B cell (primary cell): ENCODE results near the gene SPATA2. TPM values are rescaled to one million over a fixed set of nuclear protein-coding genes. Genes with fewer than 3 reads are reported as not detected.

Source experiments
- ATAC-seq: fragments of 200-7000 bp; cut with Tn5 transposase; one replicate; pipeline ENCODE4 v1.10.0; 2021; ENCODE audit warnings: low read depth, mild to moderate bottlenecking, moderate number of reproducible peaks, moderate library complexity
- CTCF ChIA-PET: fragments of 350-600 bp; sonication (Branson Sonifier 250); formaldehyde crosslinking; loops from one replicate; lab custom pipeline; 2021; ENCODE audit warnings: antibody characterized with exemption, inconsistent platforms; lab: Charles Lee
- POLR2A ChIA-PET: fragments of 350-600 bp; sonication (Branson Sonifier 250); formaldehyde crosslinking; loops from one replicate; lab custom pipeline; 2021; ENCODE audit warnings: antibody characterized with exemption; lab: Charles Lee
- DNase-seq: peaks from one replicate; pipeline ENCODE4 v3.0.0; 2013
- H2AFZ ChIP-seq: 2 replicates; pipeline ENCODE4 v1.6.1; 2012; ENCODE audit warnings: mild to moderate bottlenecking, low read depth, low read length; ENCODE audit not compliant: insufficient read depth, poor library complexity, severe bottlenecking
- H3K27ac ChIP-seq, 2 donors: 1 replicate in 1 of 2; 2 replicates in 1 of 2; pipeline ENCODE4 v1.5.1; 2012 to 2013; ENCODE audit warnings: low read length in 2 of 2, mild to moderate bottlenecking in 2 of 2, moderate library complexity in 1 of 2
- H3K27me3 ChIP-seq, 4 experiments: fragments of 200-600 bp in 1 of 4; sonication (generic) in 1 of 4; replicated peaks in 1 of 4; 1 replicate in 2 of 4; 2 replicates in 2 of 4; pipeline versions ENCODE4 v1.6.1 to v1.7.0; 2013 to 2016; ENCODE audit warnings: low read length in 3 of 4, mild to moderate bottlenecking in 2 of 4, mixed read lengths in 1 of 4, moderate library complexity in 1 of 4; ENCODE audit not compliant: insufficient read depth in 4 of 4, control insufficient read depth in 3 of 4; ENCODE audit errors: control extremely low read depth in 1 of 4
- H3K36me3 ChIP-seq, 2 experiments: replicated peaks in 1 of 2; 1 replicate in 1 of 2; 2 replicates in 1 of 2; pipeline versions ENCODE4 v1.6.1 to v1.7.1; 2013; ENCODE audit warnings: low read length in 1 of 2; ENCODE audit not compliant: insufficient read depth in 2 of 2, control insufficient read depth in 1 of 2; ENCODE audit errors: control extremely low read depth in 1 of 2, extremely low read depth in 1 of 2
- H3K4me1 ChIP-seq, 2 donors: fragments of 200-600 bp in 1 of 2; sonication (generic) in 1 of 2; 1 replicate in 1 of 2; 2 replicates in 1 of 2; pipeline versions ENCODE4 v1.5.1 to v1.6.1; 2013 to 2017; ENCODE audit warnings: low read length in 2 of 2; ENCODE audit not compliant: control insufficient read depth in 2 of 2, insufficient read depth in 2 of 2
- H3K4me2 ChIP-seq: replicated peaks from 2 replicates; pipeline ENCODE3; 2012; ENCODE audit warnings: mild to moderate bottlenecking, low read depth, low read length; ENCODE audit not compliant: poor library complexity, severe bottlenecking
- H3K4me3 ChIP-seq, 5 experiments: fragments of 200-600 bp in 1 of 5; sonication (generic) in 1 of 5; 1 replicate in 3 of 5; 2 replicates in 2 of 5; pipeline versions ENCODE4 v1.5.1 to v1.7.0; 2011 to 2016; ENCODE audit warnings: low read length in 4 of 5, mild to moderate bottlenecking in 4 of 5, low read depth in 2 of 5, control low read depth in 1 of 5, moderate library complexity in 1 of 5; ENCODE audit not compliant: insufficient read depth in 1 of 5; ENCODE audit errors: control extremely low read depth in 1 of 5, extremely low read depth in 1 of 5
- H3K79me2 ChIP-seq: fragments of 200-600 bp; sonication (generic); one replicate; pipeline ENCODE4 v1.6.0; 2016; ENCODE audit warnings: low read length; ENCODE audit not compliant: control insufficient read depth, insufficient read depth
- H3K9ac ChIP-seq: fragments of 200-600 bp; sonication (generic); 2 replicates; pipeline ENCODE4 v1.6.1; 2017; ENCODE audit warnings: mild to moderate bottlenecking, low read length, moderate library complexity
- H3K9me3 ChIP-seq, 3 donors: one replicate each; pipeline versions ENCODE4 v1.6.1 to v1.7.1; 2013; ENCODE audit warnings: low read length in 2 of 3; ENCODE audit not compliant: control insufficient read depth in 2 of 3, insufficient read depth in 1 of 3; ENCODE audit errors: control extremely low read depth in 1 of 3
- H4K20me1 ChIP-seq: 2 replicates; pipeline ENCODE4 v1.6.0; 2012; ENCODE audit warnings: mild to moderate bottlenecking, low read length; ENCODE audit not compliant: insufficient read depth, control insufficient read depth, poor library complexity, severe bottlenecking
- H3K27ac Mint-ChIP-seq: one replicate; pipeline ENCODE4 v1.8.0; 2021; ENCODE audit warnings: mixed read lengths
- H3K27me3 Mint-ChIP-seq: one replicate; pipeline ENCODE4 v1.8.0; 2021; ENCODE audit warnings: mixed read lengths
- H3K4me1 Mint-ChIP-seq: one replicate; pipeline ENCODE4 v1.8.0; 2021; ENCODE audit warnings: mixed read lengths
- H3K4me3 Mint-ChIP-seq: one replicate; pipeline ENCODE4 v1.8.0; 2021; ENCODE audit warnings: mixed read lengths
- H3K9me3 Mint-ChIP-seq: one replicate; pipeline ENCODE4 v1.8.0; 2022; ENCODE audit warnings: mixed read lengths; ENCODE audit not compliant: insufficient read depth
- CTCF ChIP-seq: fragments of 200-600 bp; IDR thresholded peaks from one replicate; pipeline ENCODE4 v1.8.0; 2022; ENCODE audit warnings: antibody characterized with exemption, mild to moderate bottlenecking
- EZH2 ChIP-seq: IDR thresholded peaks from 2 replicates; pipeline ENCODE4 v1.6.1; 2012; ENCODE audit warnings: borderline replicate concordance, low read depth, mild to moderate bottlenecking, moderate library complexity, low read length; ENCODE audit not compliant: insufficient read depth, poor library complexity, severe bottlenecking
- WGBS: methylation state at CpG from one replicate; pipeline ENCODE4 v1.1.5; 2013; ENCODE audit warnings: missing lambda C conversion rate; ENCODE audit not compliant: insufficient coverage; 5-methylcytosine and 5-hydroxymethylcytosine counted together
- intact Hi-C: fragments of 100-400 bp; cut with micrococcal nuclease; formaldehyde crosslinking; loops from one replicate; pipeline ENCODE4 v1.10.0; 2022
- polyA plus RNA-seq: library from polyadenylated mRNA; depleted of rRNA; stranded (reverse); fragments of >200 nt; gene quantifications from 2 replicates; pipeline ENCODE4 v1.2.3, GENCODE V29; 2012
- total RNA-seq, 2 donors: library from RNA; stranded (reverse); fragments of 120-200 nt in 1 of 2; gene quantifications; 1 replicate in 1 of 2; 2 replicates in 1 of 2; pipeline versions ENCODE4 v1.2.3 to v1.2.4, GENCODE V29; 2013 to 2022

SPATA2 gene
- total and polyA plus RNA-seq, 2 donors (not counting 1 experiment from before 2014, with no cell fraction given) = 10.7 to 20.0 TPM

- H3K4me3 Mint-ChIP-seq = no peak overlapping the region
- CTCF ChIA-PET = no interaction called here
- POLR2A ChIA-PET = no interaction called here
These were observed 43.9 kb downstream of the SPATA2 start for GRCh38 chr20:49871391-49871948.

GRCh38 chr20:49870261-49870660 lies 45.1 kb downstream of the SPATA2 start:
- no peak for ATAC-seq
- peaks cover 6% of the 10 kb centered on the region for H3K4me1 Mint-ChIP-seq
- H3K27ac ChIP-seq = no peak overlapping the region
- POLR2A ChIA-PET = no interaction called here
- H4K20me1 ChIP-seq = no peaks in the 10 kb centered on the region
- H3K79me2 ChIP-seq = no peaks in the 10 kb centered on the region
- no peak overlapping the region for H3K4me3 ChIP-seq
- H2AFZ ChIP-seq = no peak overlapping the region
- no peaks in the 10 kb centered on the region for H3K9me3 Mint-ChIP-seq
- WGBS = 100% methylated on average over 4 of the region's 5 CpGs
- CTCF ChIA-PET = no interaction called here
- no peak overlapping the region for H3K27ac Mint-ChIP-seq
- H3K9ac ChIP-seq = no peak overlapping the region
- intact Hi-C loops = no loop called here
- no peak overlapping the region for H3K4me3 Mint-ChIP-seq
- peaks cover 0 to 56% of the 10 kb centered on the region in 2 experiments for H3K36me3 ChIP-seq
- no peak for DNase-seq
- no peaks in the 10 kb centered on the region for H3K9me3 ChIP-seq
- no peaks in the 10 kb centered on the region for H3K27me3 ChIP-seq
- TF ChIP-seq EZH2 (no peak), CTCF (no peak)
- H3K4me2 ChIP-seq = no peak overlapping the region
- H3K27me3 Mint-ChIP-seq = no peaks in the 10 kb centered on the region
- H3K4me1 ChIP-seq = no peaks in the 10 kb centered on the region

More at GRCh38 chr20:49871391-49871948, 43.9 kb downstream of the SPATA2 start:
- H3K4me1 ChIP-seq = no peaks in the 10 kb centered on the region
- H4K20me1 ChIP-seq = no peaks in the 10 kb centered on the region
- H3K79me2 ChIP-seq = no peaks in the 10 kb centered on the region
- WGBS = 100% methylated on average over 3 of the region's 6 CpGs
- H3K36me3 ChIP-seq = peaks cover 0 to 54% of the 10 kb centered on the region in 2 experiments
- Mint-ChIP-seq H3K4me1 (peaks cover 4% of the 10 kb centered on the region), H3K27ac (no peak overlapping the region), H3K27me3 (no peaks in the 10 kb centered on the region), H3K9me3 (no peaks in the 10 kb centered on the region)
- no peak overlapping the region for H3K27ac ChIP-seq
- TF ChIP-seq CTCF (no peak), EZH2 (no peak)
- no peaks in the 10 kb centered on the region for H3K9me3 ChIP-seq
- H3K4me3 ChIP-seq = no peak overlapping the region
- H2AFZ ChIP-seq = no peak overlapping the region
- H3K4me2 ChIP-seq = no peak overlapping the region
- intact Hi-C loops = no loop called here
- no peaks in the 10 kb centered on the region for H3K27me3 ChIP-seq
- ATAC-seq (no peak), DNase-seq (no peak)
- H3K9ac ChIP-seq = no peak overlapping the region
